H9 (cell line): ENCODE measurements around the gene S1PR3. TPM values are rescaled to one million over a fixed set of nuclear protein-coding genes. Genes with fewer than 3 reads are reported as not detected.

Source experiments
- DNase-seq: peaks from one replicate; pipeline ENCODE4 v3.0.0-alpha.2; 2017
- H2AFZ ChIP-seq: one replicate; pipeline ENCODE4 v1.6.1; 2013; ENCODE audit warnings: mild to moderate bottlenecking, low read length, control low read depth, moderate library complexity
- H2AK5ac ChIP-seq: 2 replicates; pipeline ENCODE4 v1.6.1; 2013; ENCODE audit warnings: low read length, control low read depth, mixed read lengths; ENCODE audit not compliant: insufficient read length
- H2BK120ac ChIP-seq: one replicate; pipeline ENCODE4 v1.6.1; 2013; ENCODE audit warnings: low read depth, mild to moderate bottlenecking, low read length, control low read depth, inconsistent platforms; ENCODE audit not compliant: poor library complexity, severe bottlenecking
- H2BK12ac ChIP-seq: 2 replicates; pipeline ENCODE4 v1.6.1; 2013; ENCODE audit warnings: low read length, control low read depth, mixed read lengths, low read depth; ENCODE audit not compliant: insufficient read length
- H2BK15ac ChIP-seq: 2 replicates; pipeline ENCODE4 v1.6.1; 2013; ENCODE audit warnings: low read depth, low read length, control low read depth
- H2BK20ac ChIP-seq: one replicate; pipeline ENCODE4 v1.6.1; 2013; ENCODE audit warnings: low read depth, mild to moderate bottlenecking, low read length, control low read depth, inconsistent platforms; ENCODE audit not compliant: poor library complexity, severe bottlenecking
- H2BK5ac ChIP-seq: 2 replicates; pipeline ENCODE4 v1.6.1; 2013; ENCODE audit warnings: low read length, control low read depth, mixed read lengths; ENCODE audit not compliant: insufficient read length
- H3K14ac ChIP-seq: 2 replicates; pipeline ENCODE4 v1.6.1; 2013; ENCODE audit warnings: low read length, control low read depth; ENCODE audit not compliant: insufficient read depth
- H3K18ac ChIP-seq: 2 replicates; pipeline ENCODE4 v1.6.1; 2013; ENCODE audit warnings: low read depth, mild to moderate bottlenecking, mixed read lengths, low read length, control low read depth; ENCODE audit not compliant: insufficient read length
- H3K23ac ChIP-seq: 2 replicates; pipeline ENCODE4 v1.6.1; 2013; ENCODE audit warnings: low read length, control low read depth, mixed read lengths, low read depth; ENCODE audit not compliant: insufficient read length
- H3K23me2 ChIP-seq: 2 replicates; pipeline ENCODE4 v1.6.1; 2013; ENCODE audit warnings: low read depth, mild to moderate bottlenecking, mixed read lengths, low read length, control low read depth; ENCODE audit not compliant: insufficient read length, poor library complexity, severe bottlenecking
- H3K27ac ChIP-seq: 2 replicates; pipeline ENCODE4 v1.5.1; 2013; ENCODE audit warnings: low read length, control low read depth, mixed read lengths, low read depth; ENCODE audit not compliant: insufficient read length
- H3K27me3 ChIP-seq: 2 replicates; pipeline ENCODE4 v1.6.1; 2013; ENCODE audit warnings: low read length, control low read depth, inconsistent platforms; ENCODE audit not compliant: insufficient read depth
- H3K4ac ChIP-seq: 2 replicates; pipeline ENCODE4 v1.6.1; 2013; ENCODE audit warnings: low read depth, mild to moderate bottlenecking, control low read depth, inconsistent platforms, low read length, moderate library complexity
- H3K4me1 ChIP-seq: 2 replicates; pipeline ENCODE4 v1.6.1; 2013; ENCODE audit warnings: low read length, control low read depth, inconsistent platforms; ENCODE audit not compliant: insufficient read depth
- H3K4me2 ChIP-seq: 2 replicates; pipeline ENCODE4 v1.6.1; 2013; ENCODE audit warnings: low read length, control low read depth, mixed read lengths; ENCODE audit not compliant: insufficient read length, insufficient read depth
- H3K56ac ChIP-seq: 2 replicates; pipeline ENCODE4 v1.6.1; 2013; ENCODE audit warnings: low read depth, mild to moderate bottlenecking, mixed read lengths, low read length, control low read depth; ENCODE audit not compliant: insufficient read length
- H3K79me1 ChIP-seq: 2 replicates; pipeline ENCODE4 v1.6.1; 2013; ENCODE audit warnings: low read depth, mild to moderate bottlenecking, moderate library complexity, low read length, control low read depth, inconsistent platforms; ENCODE audit not compliant: insufficient read depth, poor library complexity, severe bottlenecking
- H3K79me2 ChIP-seq: 2 replicates; pipeline ENCODE4 v1.6.1; 2013; ENCODE audit warnings: low read length, control low read depth, inconsistent platforms; ENCODE audit not compliant: insufficient read depth
- H3K9ac ChIP-seq: 2 replicates; pipeline ENCODE4 v1.6.1; 2013; ENCODE audit warnings: low read length, control low read depth, mixed read lengths; ENCODE audit not compliant: insufficient read length; ENCODE audit errors: extremely low read depth
- H3K9me3 ChIP-seq: one replicate; pipeline ENCODE4 v1.6.1; 2013; ENCODE audit warnings: low read depth, low read length, inconsistent platforms; ENCODE audit not compliant: control insufficient read depth
- H3T11ph ChIP-seq: one replicate; pipeline ENCODE4 v1.6.1; 2013; ENCODE audit warnings: mild to moderate bottlenecking, low read length, control low read depth, inconsistent platforms
- H4K20me1 ChIP-seq: one replicate; pipeline ENCODE4 v1.6.1; 2013; ENCODE audit not compliant: control insufficient read depth, insufficient read length, insufficient read depth
- H4K5ac ChIP-seq: 2 replicates; pipeline ENCODE4 v1.6.1; 2013; ENCODE audit warnings: low read depth, mild to moderate bottlenecking, mixed read lengths, low read length, control low read depth; ENCODE audit not compliant: insufficient read length
- H4K8ac ChIP-seq: replicated peaks from 2 replicates; pipeline ENCODE4 v1.6.1; 2013; ENCODE audit warnings: low read length, control low read depth, mixed read lengths, low read depth; ENCODE audit not compliant: insufficient read length
- H4K91ac ChIP-seq: 2 replicates; pipeline ENCODE4 v1.6.1; 2013; ENCODE audit warnings: low read depth, mild to moderate bottlenecking, moderate library complexity, mixed read lengths, low read length, control low read depth; ENCODE audit not compliant: insufficient read length
- H3K27ac Mint-ChIP-seq, 3 experiments: 2 replicates in 2 of 3; 3 replicates in 1 of 3; pipeline ENCODE4 v1.8.0; 2020 to 2021; ENCODE audit warnings: mixed read lengths in 3 of 3, mild to moderate bottlenecking in 1 of 3, moderate library complexity in 1 of 3
- H3K27me3 Mint-ChIP-seq: 2 replicates; pipeline ENCODE4 v1.8.0; 2021; ENCODE audit warnings: low read depth, mild to moderate bottlenecking, moderate library complexity, mixed read lengths
- H3K36me3 Mint-ChIP-seq, 3 experiments: 2 replicates in 2 of 3; 3 replicates in 1 of 3; pipeline ENCODE4 v1.8.0; 2020 to 2021; ENCODE audit warnings: low read depth in 3 of 3, mixed read lengths in 3 of 3; ENCODE audit not compliant: insufficient read depth in 1 of 3
- H3K4me1 Mint-ChIP-seq, 2 experiments: 2 replicates each; pipeline ENCODE4 v1.8.0; 2020; ENCODE audit warnings: mixed read lengths in 2 of 2
- H3K4me3 Mint-ChIP-seq, 2 experiments: 2 replicates in 1 of 2; 3 replicates in 1 of 2; pipeline ENCODE4 v1.8.0; 2020 to 2021; ENCODE audit warnings: mild to moderate bottlenecking in 2 of 2, mixed read lengths in 2 of 2, moderate library complexity in 1 of 2
- H3K9me3 Mint-ChIP-seq, 2 experiments: 2 replicates in 1 of 2; 3 replicates in 1 of 2; pipeline ENCODE4 v1.8.0; 2020; ENCODE audit warnings: mild to moderate bottlenecking in 2 of 2, mixed read lengths in 2 of 2, moderate library complexity in 1 of 2
- CTCF ChIP-seq: fragments of 200-600 bp; sonication (generic); conservative IDR thresholded peaks from 3 replicates; pipeline ENCODE4 v1.8.0; 2021; ENCODE audit warnings: antibody characterized with exemption, mild to moderate bottlenecking
- WGBS: extraction: QIAGEN DNeasy Blood & Tissue Kit; methylation state at CpG from one replicate; pipeline ENCODE4 v1.1.7; 2013; ENCODE audit warnings: missing lambda C conversion rate, low lambda C conversion rate, mixed read lengths; ENCODE audit not compliant: insufficient read length; ENCODE audit errors: extremely low coverage; 5-methylcytosine and 5-hydroxymethylcytosine counted together
- total RNA-seq: library from RNA; stranded (reverse); gene quantifications from 2 replicates; pipeline ENCODE4 v1.2.1, GENCODE V29; 2021

S1PR3 gene
- total RNA-seq, 1 experiment from 2014 or later = 3.3 TPM

GRCh38 chr9:88993871-88994460 lies 2.7 kb downstream of the S1PR3 start:
- H2BK12ac ChIP-seq = no peak overlapping the region
- no peak overlapping the region for H3K9ac ChIP-seq
- 0 out of 2 replicates have a peak, but pooled peaks cover 2% of the 10 kb centered on the region for H3K27me3 ChIP-seq
- no peak overlapping the region for H3K4ac ChIP-seq
- no peak overlapping the region for H3K18ac ChIP-seq
- no peak overlapping the region for H2AFZ ChIP-seq
- H4K8ac ChIP-seq = no peak overlapping the region
- no CpG with 5 or more reads among the region's 14 CpGs for whole genome bisulfite sequencing
- no peaks in the 10 kb centered on the region; the same call in 1 of the 2 replicates for H3K4me1 ChIP-seq
- H3K36me3 Mint-ChIP-seq = peaks cover 0 to 5% (median 4%) of the 10 kb centered on the region in 3 experiments; a peak in 3 of 7 replicates
- H2AK5ac ChIP-seq = no peak overlapping the region
- no peak for TF ChIP-seq CTCF
- H3K79me2 ChIP-seq = no peaks in the 10 kb centered on the region
- no peaks in the 10 kb centered on the region for H3K79me1 ChIP-seq
- H3K23me2 ChIP-seq = peaks cover 18% of the 10 kb centered on the region
- H3K9me3 Mint-ChIP-seq = no peaks in the 10 kb centered on the region; a peak in 1 of 5 replicates
- peaks cover 12% of the 10 kb centered on the region for H3K27me3 Mint-ChIP-seq
- H3K4me1 Mint-ChIP-seq = peaks cover 22 to 27% of the 10 kb centered on the region in 2 experiments
- no peak overlapping the region for H3T11ph ChIP-seq
- no peak overlapping the region for H3K56ac ChIP-seq
- no peak overlapping the region for H3K23ac ChIP-seq
- H3K4me3 Mint-ChIP-seq = no peak overlapping the region; a peak in 1 of 5 replicates
- H4K91ac ChIP-seq = no peak overlapping the region
- no peak overlapping the region for H4K5ac ChIP-seq
- no peak overlapping the region for H2BK15ac ChIP-seq
- no peak overlapping the region for H2BK120ac ChIP-seq
- no peak overlapping the region for H3K4me2 ChIP-seq
- no peak overlapping the region for H2BK5ac ChIP-seq
- peaks cover 3% of the 10 kb centered on the region for H4K20me1 ChIP-seq
- no peak overlapping the region for H3K27ac Mint-ChIP-seq
- no peak overlapping the region for H2BK20ac ChIP-seq
- H3K27ac ChIP-seq = no peak overlapping the region
- no peak for DNase-seq
- H3K14ac ChIP-seq = no peak overlapping the region
- H3K9me3 ChIP-seq = no peaks in the 10 kb centered on the region
